ENCODE results near the gene PEAR1.

PEAR1 gene

DNA sequence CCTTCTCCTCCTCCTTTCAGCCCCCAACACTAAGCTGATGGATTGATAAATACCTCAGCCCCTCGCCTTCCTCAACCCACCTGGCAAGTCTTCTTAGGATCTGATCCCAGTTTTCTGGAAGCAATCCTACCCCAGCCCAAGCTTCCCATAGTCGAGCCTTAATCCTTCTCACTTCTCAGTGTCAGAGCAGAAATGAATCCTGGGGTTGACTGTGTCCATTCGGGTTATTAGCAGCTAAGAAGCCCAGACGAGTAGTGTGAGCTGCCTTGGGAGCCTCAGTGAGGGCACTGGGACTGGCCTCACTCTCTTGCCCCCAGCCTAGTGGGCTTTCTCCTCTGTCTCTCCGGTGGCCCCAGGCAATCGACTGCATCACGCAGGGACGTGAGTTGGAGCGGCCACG, 12.4 kb upstream of the PEAR1 start:
- H3K9me3 ChIP-seq (ENCODE audit: insufficient read depth, low read length, severe bottlenecking) = no peaks in the 10 kb centered on the region
- H3K4me3 ChIP-seq (ENCODE audit: low read depth in 1 of 2, low read length in 2 of 2) = no peak overlapping the region
- H3K4me1 ChIP-seq (ENCODE audit: insufficient read depth, low read length) = no peaks in the 10 kb centered on the region
- H3K36me3 ChIP-seq (ENCODE audit: insufficient read depth, low read length) = no peaks in the 10 kb centered on the region
- H4K20me1 ChIP-seq (ENCODE audit: insufficient read depth, low read length) = peaks cover 3% of the 10 kb centered on the region; the same call in 1 of the 2 replicates
- DNase-seq = no peak
- no peak overlapping the region for H3K4me2 ChIP-seq (ENCODE audit: insufficient read depth, low read length)
- H3K27me3 ChIP-seq (ENCODE audit: insufficient read depth, low read length, poor library complexity) = peaks cover 22% of the 10 kb centered on the region
- no peaks in the 10 kb centered on the region for H3K79me2 ChIP-seq (ENCODE audit: insufficient read depth, low read length)
- H3K27ac ChIP-seq (ENCODE audit: low read length) = no peak overlapping the region
- ATAC-seq (ENCODE audit: insufficient read depth, low read depth) = no peak
- H2AFZ ChIP-seq (ENCODE audit: low read depth, low read length) = no peak overlapping the region
- TF ChIP-seq EZH2 (IDR thresholded peaks at IDR 0.05; ENCODE audit: borderline replicate concordance, low read depth, low read length, severe bottlenecking) = no peak
- TF ChIP-seq, protein P1, sequence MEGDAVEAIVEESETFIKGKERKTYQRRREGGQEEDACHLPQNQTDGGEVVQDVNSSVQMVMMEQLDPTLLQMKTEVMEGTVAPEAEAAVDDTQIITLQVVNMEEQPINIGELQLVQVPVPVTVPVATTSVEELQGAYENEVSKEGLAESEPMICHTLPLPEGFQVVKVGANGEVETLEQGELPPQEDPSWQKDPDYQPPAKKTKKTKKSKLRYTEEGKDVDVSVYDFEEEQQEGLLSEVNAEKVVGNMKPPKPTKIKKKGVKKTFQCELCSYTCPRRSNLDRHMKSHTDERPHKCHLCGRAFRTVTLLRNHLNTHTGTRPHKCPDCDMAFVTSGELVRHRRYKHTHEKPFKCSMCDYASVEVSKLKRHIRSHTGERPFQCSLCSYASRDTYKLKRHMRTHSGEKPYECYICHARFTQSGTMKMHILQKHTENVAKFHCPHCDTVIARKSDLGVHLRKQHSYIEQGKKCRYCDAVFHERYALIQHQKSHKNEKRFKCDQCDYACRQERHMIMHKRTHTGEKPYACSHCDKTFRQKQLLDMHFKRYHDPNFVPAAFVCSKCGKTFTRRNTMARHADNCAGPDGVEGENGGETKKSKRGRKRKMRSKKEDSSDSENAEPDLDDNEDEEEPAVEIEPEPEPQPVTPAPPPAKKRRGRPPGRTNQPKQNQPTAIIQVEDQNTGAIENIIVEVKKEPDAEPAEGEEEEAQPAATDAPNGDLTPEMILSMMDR (IDR thresholded peaks at IDR 0.05; ENCODE audit: borderline replicate concordance, extremely low read depth, low read length, poor library complexity, severe bottlenecking) = no peak
- no peak overlapping the region for H3K9ac ChIP-seq (ENCODE audit: low read depth, low read length)

- H2AFZ ChIP-seq (ENCODE audit: low read depth, low read length) = no peak overlapping the region
- no peak for ATAC-seq (ENCODE audit: insufficient read depth, low read depth)
- no peak for TF ChIP-seq EZH2 (IDR thresholded peaks at IDR 0.05; ENCODE audit: borderline replicate concordance, low read depth, low read length, severe bottlenecking)
- TF ChIP-seq, protein P1 (IDR thresholded peaks at IDR 0.05; ENCODE audit: borderline replicate concordance, extremely low read depth, low read length, poor library complexity, severe bottlenecking) = no peak
- H4K20me1 ChIP-seq (ENCODE audit: insufficient read depth, low read length) = peaks cover 3% of the 10 kb centered on the region
- peaks cover 24% of the 10 kb centered on the region for H3K27me3 ChIP-seq (ENCODE audit: insufficient read depth, low read length, poor library complexity)
- no peaks in the 10 kb centered on the region for H3K9me3 ChIP-seq (ENCODE audit: insufficient read depth, low read length, severe bottlenecking)
- H3K27ac ChIP-seq (ENCODE audit: low read length) = no peak overlapping the region
- H3K36me3 ChIP-seq (ENCODE audit: insufficient read depth, low read length) = no peaks in the 10 kb centered on the region
- H3K4me3 ChIP-seq (ENCODE audit: low read depth in 1 of 2, low read length in 2 of 2) = no peak overlapping the region
- no peak for DNase-seq
- no peak overlapping the region for H3K4me2 ChIP-seq (ENCODE audit: insufficient read depth, low read length)
- no peaks in the 10 kb centered on the region for H3K79me2 ChIP-seq (ENCODE audit: insufficient read depth, low read length)
- no peaks in the 10 kb centered on the region for H3K4me1 ChIP-seq (ENCODE audit: insufficient read depth, low read length)
- no peak overlapping the region for H3K9ac ChIP-seq (ENCODE audit: low read depth, low read length)
Observed at GRCh38 chr1:156881663-156882062, 11.9 kb upstream of the PEAR1 start.

- Histone ChIP-seq H3K9me3 (ENCODE audit: insufficient read depth, low read length, severe bottlenecking) (no peaks in the 10 kb centered on the region), H3K36me3 (ENCODE audit: insufficient read depth, low read length) (no peaks in the 10 kb centered on the region), H3K4me2 (ENCODE audit: insufficient read depth, low read length) (no peak overlapping the region), H3K79me2 (ENCODE audit: insufficient read depth, low read length) (no peaks in the 10 kb centered on the region), H3K4me1 (ENCODE audit: insufficient read depth, low read length) (no peaks in the 10 kb centered on the region), H4K20me1 (ENCODE audit: insufficient read depth, low read length) (peaks cover 3% of the 10 kb centered on the region), H3K4me3 (ENCODE audit: low read depth in 1 of 2, low read length in 2 of 2) (no peak overlapping the region), H3K27ac (ENCODE audit: low read length) (no peak overlapping the region), H3K27me3 (ENCODE audit: insufficient read depth, low read length, poor library complexity) (peaks cover 26% of the 10 kb centered on the region), H2AFZ (ENCODE audit: low read depth, low read length) (no peak overlapping the region), H3K9ac (ENCODE audit: low read depth, low read length) (no peak overlapping the region)
- no peak for DNase-seq
- no peak for ATAC-seq (ENCODE audit: insufficient read depth, low read depth)
- no peak for TF ChIP-seq EZH2 (IDR thresholded peaks at IDR 0.05; ENCODE audit: borderline replicate concordance, low read depth, low read length, severe bottlenecking)
- TF ChIP-seq, protein P1 (IDR thresholded peaks at IDR 0.05; ENCODE audit: borderline replicate concordance, extremely low read depth, low read length, poor library complexity, severe bottlenecking) = no peak
Observed at GRCh38 chr1:156882543-156882942, 11.0 kb upstream of the PEAR1 start.

DNA sequence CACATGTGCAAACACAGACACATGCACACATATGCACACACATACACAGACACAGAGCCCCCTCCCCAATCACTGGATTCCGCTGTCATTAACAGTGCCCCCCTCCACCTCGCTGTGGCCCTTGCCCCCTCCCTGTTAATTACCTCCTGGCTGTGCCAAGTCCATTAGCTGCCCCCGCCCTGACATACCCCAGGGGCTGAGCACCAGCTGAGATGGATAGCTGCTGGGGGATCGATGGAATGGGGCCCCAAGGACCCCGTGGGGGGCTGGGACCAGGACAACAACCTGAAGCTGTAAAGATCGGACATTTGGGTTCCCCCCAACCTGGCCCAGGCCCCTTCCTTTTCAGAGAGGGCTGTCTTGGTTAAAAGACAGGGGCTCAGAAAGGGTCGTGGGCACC, 9.6 kb upstream of the PEAR1 start:
- peaks cover 3% of the 10 kb centered on the region for H4K20me1 ChIP-seq (ENCODE audit: insufficient read depth, low read length)
- no peak overlapping the region for H3K4me2 ChIP-seq (ENCODE audit: insufficient read depth, low read length)
- no peak overlapping the region for H3K4me3 ChIP-seq (ENCODE audit: low read depth in 1 of 2, low read length in 2 of 2)
- no peak overlapping the region for H3K9ac ChIP-seq (ENCODE audit: low read depth, low read length)
- no peak for TF ChIP-seq EZH2 (IDR thresholded peaks at IDR 0.05; ENCODE audit: borderline replicate concordance, low read depth, low read length, severe bottlenecking)
- TF ChIP-seq, protein P1 (IDR thresholded peaks at IDR 0.05; ENCODE audit: borderline replicate concordance, extremely low read depth, low read length, poor library complexity, severe bottlenecking) = no peak
- no peak overlapping the region for H2AFZ ChIP-seq (ENCODE audit: low read depth, low read length)
- DNase-seq = no peak
- H3K4me1 ChIP-seq (ENCODE audit: insufficient read depth, low read length) = no peaks in the 10 kb centered on the region
- no peak for ATAC-seq (ENCODE audit: insufficient read depth, low read depth)
- H3K9me3 ChIP-seq (ENCODE audit: insufficient read depth, low read length, severe bottlenecking) = no peaks in the 10 kb centered on the region
- no peak overlapping the region for H3K27ac ChIP-seq (ENCODE audit: low read length)
- no peaks in the 10 kb centered on the region for H3K79me2 ChIP-seq (ENCODE audit: insufficient read depth, low read length)
- no peaks in the 10 kb centered on the region for H3K36me3 ChIP-seq (ENCODE audit: insufficient read depth, low read length)
- H3K27me3 ChIP-seq (ENCODE audit: insufficient read depth, low read length, poor library complexity) = peaks cover 21% of the 10 kb centered on the region
